ENCODE measurements around the gene JAKMIP3. TPM values are rescaled to one million over a fixed set of nuclear protein-coding genes. Genes with fewer than 3 reads are reported as not detected.

JAKMIP3 gene
- total RNA-seq, 1 experiment from 2014 or later = 0.17 TPM

GRCh38 chr10:132062116-132062515, 3.6 kb upstream of the JAKMIP3 start:
- Histone ChIP-seq H3K4me2 (ENCODE audit: low read length) (no peak overlapping the region), H3K27ac (ENCODE audit: low read depth, low read length) (no peak overlapping the region), H3K79me2 (ENCODE audit: insufficient read depth, low read length) (no peaks in the 10 kb centered on the region), H3K4me1 (ENCODE audit: control insufficient read depth in 1 of 2, insufficient read depth in 2 of 2, low read length in 2 of 2) (no peaks in the 10 kb centered on the region), H3K27me3 (ENCODE audit: insufficient read depth, low read length) (no peaks in the 10 kb centered on the region), H3K36me3 (ENCODE audit: control insufficient read depth in 1 of 2, insufficient read depth in 2 of 2, low read length in 2 of 2) (no peaks in the 10 kb centered on the region), H3K9ac (ENCODE audit: low read length) (no peak overlapping the region), H4K20me1 (ENCODE audit: insufficient read depth) (no peaks in the 10 kb centered on the region), H2AFZ (ENCODE audit: low read depth, low read length, poor library complexity, severe bottlenecking) (no peak overlapping the region), H3K9me3 (ENCODE audit: control insufficient read depth in 1 of 2, insufficient read depth in 1 of 2, low read depth in 1 of 2, low read length in 2 of 2) (no peaks in the 10 kb centered on the region), H3K4me3 (replicated peaks in 1 of 2; ENCODE audit: low read depth in 1 of 2, low read length in 2 of 2) (no peak overlapping the region), H3K9me2 (ENCODE audit: insufficient read depth) (no peaks in the 10 kb centered on the region)
- no TSS peak for BruUV-seq (replicated peaks)
- no peak for ATAC-seq
- intact Hi-C loops (cut with micrococcal nuclease) = no loop called here
- RAD21 ChIA-PET (ENCODE audit: low non-redundant PET in 1 of 2, low total read pairs in 2 of 2, uncharacterized antibody in 2 of 2, unreplicated experiment in 2 of 2) = no interaction called here
- CTCF ChIA-PET = no interaction called here
- no peak for DNase-seq (ENCODE audit: low read depth, low spot score)
- POLR2A ChIA-PET = no interaction called here
- no peak for TF ChIP-seq ZBTB33 (IDR thresholded peaks at IDR 0.05; ENCODE audit: extremely low read depth, insufficient replicate concordance, low read length)
- TF ChIP-seq, protein P1, sequence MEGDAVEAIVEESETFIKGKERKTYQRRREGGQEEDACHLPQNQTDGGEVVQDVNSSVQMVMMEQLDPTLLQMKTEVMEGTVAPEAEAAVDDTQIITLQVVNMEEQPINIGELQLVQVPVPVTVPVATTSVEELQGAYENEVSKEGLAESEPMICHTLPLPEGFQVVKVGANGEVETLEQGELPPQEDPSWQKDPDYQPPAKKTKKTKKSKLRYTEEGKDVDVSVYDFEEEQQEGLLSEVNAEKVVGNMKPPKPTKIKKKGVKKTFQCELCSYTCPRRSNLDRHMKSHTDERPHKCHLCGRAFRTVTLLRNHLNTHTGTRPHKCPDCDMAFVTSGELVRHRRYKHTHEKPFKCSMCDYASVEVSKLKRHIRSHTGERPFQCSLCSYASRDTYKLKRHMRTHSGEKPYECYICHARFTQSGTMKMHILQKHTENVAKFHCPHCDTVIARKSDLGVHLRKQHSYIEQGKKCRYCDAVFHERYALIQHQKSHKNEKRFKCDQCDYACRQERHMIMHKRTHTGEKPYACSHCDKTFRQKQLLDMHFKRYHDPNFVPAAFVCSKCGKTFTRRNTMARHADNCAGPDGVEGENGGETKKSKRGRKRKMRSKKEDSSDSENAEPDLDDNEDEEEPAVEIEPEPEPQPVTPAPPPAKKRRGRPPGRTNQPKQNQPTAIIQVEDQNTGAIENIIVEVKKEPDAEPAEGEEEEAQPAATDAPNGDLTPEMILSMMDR (IDR thresholded peaks at IDR 0.05 in 2 of 3, conservative IDR thresholded peaks at IDR 0.05 in 1 of 3; ENCODE audit: borderline replicate concordance in 1 of 3, insufficient read depth in 1 of 3, low read depth in 2 of 3, low read length in 2 of 3) = no peak
- TF ChIP-seq EGR1 (IDR thresholded peaks at IDR 0.05; ENCODE audit: low read depth) = no peak
- TF ChIP-seq RAD21 (IDR thresholded peaks at IDR 0.05; ENCODE audit: low read depth) = no peak
- TF ChIP-seq POLR2A (IDR thresholded peaks at IDR 0.05; ENCODE audit: borderline replicate concordance, extremely low read depth, insufficient read depth, insufficient read length) = no peak
- TF ChIP-seq TCF7L2 (IDR thresholded peaks at IDR 0.05; ENCODE audit: borderline replicate concordance, extremely low read depth, insufficient read depth, insufficient read length) = no peak
- no peak for TF ChIP-seq ZNF274 (IDR thresholded peaks at IDR 0.05; ENCODE audit: low read depth, low read length)
- no peak for TF ChIP-seq POLR2AphosphoS5 (IDR thresholded peaks at IDR 0.05; ENCODE audit: low read depth, low read length)
- no peak for TF ChIP-seq CEBPB (IDR thresholded peaks at IDR 0.05; ENCODE audit: low read depth)
- TF ChIP-seq SIN3A (IDR thresholded peaks at IDR 0.05; ENCODE audit: low read depth) = no peak
- TF ChIP-seq, protein P2, sequence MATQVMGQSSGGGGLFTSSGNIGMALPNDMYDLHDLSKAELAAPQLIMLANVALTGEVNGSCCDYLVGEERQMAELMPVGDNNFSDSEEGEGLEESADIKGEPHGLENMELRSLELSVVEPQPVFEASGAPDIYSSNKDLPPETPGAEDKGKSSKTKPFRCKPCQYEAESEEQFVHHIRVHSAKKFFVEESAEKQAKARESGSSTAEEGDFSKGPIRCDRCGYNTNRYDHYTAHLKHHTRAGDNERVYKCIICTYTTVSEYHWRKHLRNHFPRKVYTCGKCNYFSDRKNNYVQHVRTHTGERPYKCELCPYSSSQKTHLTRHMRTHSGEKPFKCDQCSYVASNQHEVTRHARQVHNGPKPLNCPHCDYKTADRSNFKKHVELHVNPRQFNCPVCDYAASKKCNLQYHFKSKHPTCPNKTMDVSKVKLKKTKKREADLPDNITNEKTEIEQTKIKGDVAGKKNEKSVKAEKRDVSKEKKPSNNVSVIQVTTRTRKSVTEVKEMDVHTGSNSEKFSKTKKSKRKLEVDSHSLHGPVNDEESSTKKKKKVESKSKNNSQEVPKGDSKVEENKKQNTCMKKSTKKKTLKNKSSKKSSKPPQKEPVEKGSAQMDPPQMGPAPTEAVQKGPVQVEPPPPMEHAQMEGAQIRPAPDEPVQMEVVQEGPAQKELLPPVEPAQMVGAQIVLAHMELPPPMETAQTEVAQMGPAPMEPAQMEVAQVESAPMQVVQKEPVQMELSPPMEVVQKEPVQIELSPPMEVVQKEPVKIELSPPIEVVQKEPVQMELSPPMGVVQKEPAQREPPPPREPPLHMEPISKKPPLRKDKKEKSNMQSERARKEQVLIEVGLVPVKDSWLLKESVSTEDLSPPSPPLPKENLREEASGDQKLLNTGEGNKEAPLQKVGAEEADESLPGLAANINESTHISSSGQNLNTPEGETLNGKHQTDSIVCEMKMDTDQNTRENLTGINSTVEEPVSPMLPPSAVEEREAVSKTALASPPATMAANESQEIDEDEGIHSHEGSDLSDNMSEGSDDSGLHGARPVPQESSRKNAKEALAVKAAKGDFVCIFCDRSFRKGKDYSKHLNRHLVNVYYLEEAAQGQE (IDR thresholded peaks at IDR 0.05; ENCODE audit: low read depth) = no peak
- no peak for TF ChIP-seq SP1 (IDR thresholded peaks at IDR 0.05; ENCODE audit: low read depth)
- TF ChIP-seq, protein P3, sequence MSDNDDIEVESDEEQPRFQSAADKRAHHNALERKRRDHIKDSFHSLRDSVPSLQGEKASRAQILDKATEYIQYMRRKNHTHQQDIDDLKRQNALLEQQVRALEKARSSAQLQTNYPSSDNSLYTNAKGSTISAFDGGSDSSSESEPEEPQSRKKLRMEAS (IDR thresholded peaks at IDR 0.05) = no peak
- no peak for TF ChIP-seq CBX3 (IDR thresholded peaks at IDR 0.05; ENCODE audit: low read depth)
- TF ChIP-seq EZH2phosphoT487 (IDR thresholded peaks at IDR 0.05; ENCODE audit: borderline replicate concordance) = no peak
- no peak for TF ChIP-seq SRF (IDR thresholded peaks at IDR 0.05; ENCODE audit: low read depth)
- no peak for TF ChIP-seq ELF1 (IDR thresholded peaks at IDR 0.05; ENCODE audit: borderline replicate concordance, low read depth)
- TF ChIP-seq EZH2 (IDR thresholded peaks at IDR 0.05) = no peak
